Hepatocyte (in vitro differentiated cells): ENCODE results near the gene NOL9.

ENCODE experiments used
- EZH2 ChIP-seq: fragments of 200-600 bp; sonication (generic); IDR thresholded peaks from 2 replicates; pipeline ENCODE4 v1.6.1; 2016; ENCODE audit warnings: antibody characterized with exemption, mild to moderate bottlenecking, borderline replicate concordance
- TF ChIP-seq, protein P1 (sequence below): fragments of 200-600 bp; sonication (generic); IDR thresholded peaks from 2 replicates; pipeline ENCODE4 v1.5.1; 2016; ENCODE audit warnings: antibody characterized with exemption, mild to moderate bottlenecking; ENCODE audit not compliant: poor library complexity

- TF ChIP-seq, protein P1, sequence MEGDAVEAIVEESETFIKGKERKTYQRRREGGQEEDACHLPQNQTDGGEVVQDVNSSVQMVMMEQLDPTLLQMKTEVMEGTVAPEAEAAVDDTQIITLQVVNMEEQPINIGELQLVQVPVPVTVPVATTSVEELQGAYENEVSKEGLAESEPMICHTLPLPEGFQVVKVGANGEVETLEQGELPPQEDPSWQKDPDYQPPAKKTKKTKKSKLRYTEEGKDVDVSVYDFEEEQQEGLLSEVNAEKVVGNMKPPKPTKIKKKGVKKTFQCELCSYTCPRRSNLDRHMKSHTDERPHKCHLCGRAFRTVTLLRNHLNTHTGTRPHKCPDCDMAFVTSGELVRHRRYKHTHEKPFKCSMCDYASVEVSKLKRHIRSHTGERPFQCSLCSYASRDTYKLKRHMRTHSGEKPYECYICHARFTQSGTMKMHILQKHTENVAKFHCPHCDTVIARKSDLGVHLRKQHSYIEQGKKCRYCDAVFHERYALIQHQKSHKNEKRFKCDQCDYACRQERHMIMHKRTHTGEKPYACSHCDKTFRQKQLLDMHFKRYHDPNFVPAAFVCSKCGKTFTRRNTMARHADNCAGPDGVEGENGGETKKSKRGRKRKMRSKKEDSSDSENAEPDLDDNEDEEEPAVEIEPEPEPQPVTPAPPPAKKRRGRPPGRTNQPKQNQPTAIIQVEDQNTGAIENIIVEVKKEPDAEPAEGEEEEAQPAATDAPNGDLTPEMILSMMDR, result no peak
- TF ChIP-seq EZH2, result no peak
Observed at GRCh38 chr1:6483761-6484117, 70.6 kb downstream of the NOL9 start.
